Right lobe of liver (tissue), 6 donors: Measurements from ENCODE around the gene CNR2. TPM values are rescaled to one million over a fixed set of nuclear protein-coding genes. Genes with fewer than 3 reads are reported as not detected.
A peak's percentile ranks its signal among the peaks of the same experiment; 100 is the strongest.

Experiments used
- ATAC-seq, 4 donors: fragments of 200-7000 bp; cut with Tn5 transposase; one replicate each; pipeline ENCODE4 v1.9.1; 2020; ENCODE audit warnings: mild to moderate bottlenecking in 4 of 4, moderate library complexity in 4 of 4
- DNase-seq, 3 donors: peaks; one replicate each; pipeline ENCODE4 v3.0.0-alpha.2; 2020
- H3K27ac ChIP-seq, 3 donors: fragments of 200-600 bp; one replicate each; pipeline ENCODE4 v1.8.0; 2022
- H3K27me3 ChIP-seq, 2 donors: fragments of 200-600 bp; one replicate each; pipeline ENCODE4 v1.8.0; 2022
- H3K36me3 ChIP-seq, 4 donors: fragments of 200-600 bp; sonication (generic) in 1 of 4; one replicate each; pipeline versions ENCODE4 v1.5.1 to v1.8.0; 2017 to 2022; ENCODE audit warnings: control low read depth in 1 of 4
- H3K4me1 ChIP-seq, 4 donors: fragments of 200-600 bp; sonication (generic) in 1 of 4; one replicate each; pipeline versions ENCODE4 v1.5.1 to v1.8.0; 2017 to 2022; ENCODE audit warnings: control low read depth in 1 of 4
- H3K4me3 ChIP-seq, 3 donors: fragments of 200-600 bp; one replicate each; pipeline ENCODE4 v1.8.0; 2022
- H3K9me3 ChIP-seq, 4 donors: fragments of 200-600 bp; sonication (generic) in 1 of 4; one replicate each; pipeline versions ENCODE4 v1.5.1 to v1.8.0; 2017 to 2022; ENCODE audit warnings: control low read depth in 1 of 4
- POLR2A ChIP-seq: fragments of 450-650 bp; IDR thresholded peaks from one replicate; pipeline ENCODE4 v1.6.1; 2017; ENCODE audit warnings: antibody characterized with exemption, mild to moderate bottlenecking
- WGBS: methylation state at CpG from one replicate; pipeline ENCODE4 v1.1.6; 2018; ENCODE audit warnings: low coverage, low lambda C conversion rate; ENCODE audit not compliant: insufficient coverage; ENCODE audit errors: missing lambda C conversion rate; 5-methylcytosine and 5-hydroxymethylcytosine counted together
- intact Hi-C, 2 donors: fragments of 100-400 bp; cut with DNase I; formaldehyde crosslinking; loops; one replicate each; pipeline versions ENCODE4 v1.11.2 to v1.14.1; 2022
- total RNA-seq, 6 experiments: library from RNA; depleted of rRNA in 2 of 6; stranded (reverse); fragments of >200 nt in 2 of 6; fragmentation: NEBNext Ultra II Directional in 3 of 6; extraction: Animal tissue kit (Norgen Biotek cat#: 25700) in 3 of 6; gene quantifications; one replicate each; pipeline versions ENCODE4 v1.1.0 to v1.2.4, GENCODE V29; 2016 to 2023
- TF ChIP-seq, protein P1 (sequence below), 4 donors: fragments of 200-600 bp in 3 of 4; fragments of 450-650 bp in 1 of 4; IDR thresholded peaks; one replicate each; pipeline versions ENCODE4 v1.5.1 to v1.8.0; 2016 to 2022; ENCODE audit warnings: antibody characterized with exemption in 4 of 4, mild to moderate bottlenecking in 2 of 4
- donor health status: DM: no; HTN: yes; CAD: no.
- donor health status: DM: no; HTN: no; CAD: no.
- donor health status: DM: no; HTN: no; CAD: no.
- donor health status: DM: no; HTN: yes; CAD: no.
- donor health status: DM: no; HTN: yes; CAD: no.

The CNR2 gene
- total RNA-seq, 6 experiments from 2014 or later: 0.04 to 0.07 (median 0.06) TPM; not detected in 2

DNA sequence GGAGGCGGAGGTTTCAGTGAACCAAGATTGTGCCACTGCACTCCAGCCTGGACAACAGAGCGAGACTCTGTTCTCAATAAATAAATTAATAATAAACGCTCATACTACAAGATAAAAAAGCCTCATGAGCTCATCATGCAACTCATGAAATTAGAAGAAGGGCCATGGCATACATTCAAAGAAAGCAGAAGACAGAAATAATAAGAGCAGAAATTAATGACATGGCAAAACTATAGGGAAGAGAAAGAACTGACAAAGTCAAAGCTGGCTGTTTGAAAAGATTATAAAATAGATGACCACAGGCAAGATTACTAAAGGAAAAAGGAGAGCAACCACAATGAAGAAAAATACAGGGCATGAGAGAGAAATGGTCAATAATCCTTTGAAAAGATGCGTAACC, 30.4 kb downstream of the CNR2 start:
- 51% methylated on average over 4 of the region's 4 CpGs for WGBS
- TF ChIP-seq, protein P1, sequence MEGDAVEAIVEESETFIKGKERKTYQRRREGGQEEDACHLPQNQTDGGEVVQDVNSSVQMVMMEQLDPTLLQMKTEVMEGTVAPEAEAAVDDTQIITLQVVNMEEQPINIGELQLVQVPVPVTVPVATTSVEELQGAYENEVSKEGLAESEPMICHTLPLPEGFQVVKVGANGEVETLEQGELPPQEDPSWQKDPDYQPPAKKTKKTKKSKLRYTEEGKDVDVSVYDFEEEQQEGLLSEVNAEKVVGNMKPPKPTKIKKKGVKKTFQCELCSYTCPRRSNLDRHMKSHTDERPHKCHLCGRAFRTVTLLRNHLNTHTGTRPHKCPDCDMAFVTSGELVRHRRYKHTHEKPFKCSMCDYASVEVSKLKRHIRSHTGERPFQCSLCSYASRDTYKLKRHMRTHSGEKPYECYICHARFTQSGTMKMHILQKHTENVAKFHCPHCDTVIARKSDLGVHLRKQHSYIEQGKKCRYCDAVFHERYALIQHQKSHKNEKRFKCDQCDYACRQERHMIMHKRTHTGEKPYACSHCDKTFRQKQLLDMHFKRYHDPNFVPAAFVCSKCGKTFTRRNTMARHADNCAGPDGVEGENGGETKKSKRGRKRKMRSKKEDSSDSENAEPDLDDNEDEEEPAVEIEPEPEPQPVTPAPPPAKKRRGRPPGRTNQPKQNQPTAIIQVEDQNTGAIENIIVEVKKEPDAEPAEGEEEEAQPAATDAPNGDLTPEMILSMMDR (IDR thresholded peaks at IDR 0.05): no peak
- no peak for TF ChIP-seq POLR2A
- no peak overlapping the region for H3K27ac ChIP-seq
- ATAC-seq (peak in 1 of 4 donors; percentile 24), DNase-seq (no peak)
- H3K9me3 ChIP-seq: peaks cover 0 to 9% (median 0%) of the 10 kb centered on the region in 4 donors
- H3K36me3 ChIP-seq: no peaks in the 10 kb centered on the region
- intact Hi-C loops: no loop called here
- H3K4me1 ChIP-seq: no peaks in the 10 kb centered on the region
- H3K4me3 ChIP-seq: no peak overlapping the region
- no peaks in the 10 kb centered on the region for H3K27me3 ChIP-seq

DNA sequence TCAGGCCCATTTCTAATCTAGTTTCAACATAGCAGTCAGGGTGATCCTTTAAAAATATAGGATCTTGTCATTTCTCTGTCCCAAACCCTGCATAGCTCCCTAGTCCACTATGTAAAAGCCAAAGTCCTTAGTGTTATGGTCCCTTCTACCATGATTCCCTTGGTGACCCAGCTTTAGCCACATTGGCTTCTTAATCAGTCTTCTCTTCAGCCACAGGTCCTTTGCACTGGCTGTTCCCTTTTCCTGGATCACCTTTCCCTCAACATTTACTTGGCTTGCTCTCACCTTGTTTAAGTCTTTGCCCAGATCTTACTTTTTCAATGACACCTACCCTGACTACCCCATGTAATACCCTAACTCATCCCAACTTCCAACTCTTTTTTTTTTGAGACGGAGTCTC, 33.4 kb downstream of the CNR2 start:
- Histone ChIP-seq H3K27me3 (no peaks in the 10 kb centered on the region), H3K4me3 (no peak overlapping the region), H3K36me3 (no peaks in the 10 kb centered on the region), H3K27ac (no peak overlapping the region), H3K9me3 (peaks cover 0 to 9% (median 0%) of the 10 kb centered on the region in 4 donors), H3K4me1 (no peaks in the 10 kb centered on the region)
- 100% methylated on average over 1 of the region's 1 CpG for WGBS
- TF ChIP-seq, protein P1 (IDR thresholded peaks at IDR 0.05): no peak
- no peak for TF ChIP-seq POLR2A
- intact Hi-C loops: no loop called here
- no peak for ATAC-seq
- no peak for DNase-seq

DNA sequence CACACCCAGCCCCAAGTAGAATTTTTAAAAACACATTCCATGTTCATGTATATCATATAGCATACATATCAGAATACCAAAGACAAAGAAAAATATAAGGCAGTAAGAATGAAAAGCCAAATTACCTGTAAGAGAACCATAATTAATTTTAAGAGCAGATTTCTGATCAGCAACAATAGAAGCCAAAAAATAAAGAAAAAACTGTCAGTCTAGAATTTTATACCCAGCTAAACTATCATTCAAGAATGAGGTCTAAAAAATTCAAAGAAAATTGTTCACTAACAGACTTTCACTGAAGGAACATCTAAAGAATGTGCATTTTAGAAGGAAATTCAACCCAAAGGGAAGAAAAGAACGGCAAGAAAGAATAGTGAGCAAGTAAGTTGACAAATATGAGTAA, 34.5 kb downstream of the CNR2 start:
- TF ChIP-seq, protein P1 (IDR thresholded peaks at IDR 0.05): no peak
- TF ChIP-seq POLR2A: no peak
- WGBS: 44% methylated on average over 1 of the region's 1 CpG

DNA sequence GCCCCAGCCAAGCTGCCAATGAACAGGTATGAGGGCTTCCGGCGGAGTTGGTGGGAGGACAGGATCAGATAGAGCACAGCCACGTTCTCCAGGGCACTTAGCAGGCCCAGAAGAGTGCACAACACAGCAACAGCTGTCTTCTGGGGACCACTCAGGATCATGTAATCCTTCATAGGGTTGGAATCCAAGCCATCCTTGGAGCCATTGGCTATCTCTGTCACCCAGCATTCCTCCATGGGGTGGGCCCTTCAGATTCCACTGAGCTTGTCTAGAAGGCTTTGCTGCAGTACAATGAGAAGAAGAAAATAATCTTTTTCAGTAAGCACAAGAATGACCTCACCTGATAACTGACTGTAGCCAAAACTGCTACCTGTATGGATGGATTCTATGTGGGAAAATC, 37.8 kb downstream of the CNR2 start:
- no peak overlapping the region for H3K4me3 ChIP-seq
- DNase-seq (no peak), ATAC-seq (no peak)
- no peak overlapping the region for H3K27ac ChIP-seq
- TF ChIP-seq, protein P1 (IDR thresholded peaks at IDR 0.05): no peak
- H3K36me3 ChIP-seq: no peaks in the 10 kb centered on the region
- H3K4me1 ChIP-seq: no peaks in the 10 kb centered on the region
- intact Hi-C loops: no loop called here
- peaks cover 0 to 9% (median 0%) of the 10 kb centered on the region in 4 donors for H3K9me3 ChIP-seq
- WGBS: no CpG with 5 or more reads among the region's 3 CpGs
- no peaks in the 10 kb centered on the region for H3K27me3 ChIP-seq

More for the DNA sequence above, 34.5 kb downstream of the CNR2 start:
- Histone ChIP-seq H3K4me1 (no peaks in the 10 kb centered on the region), H3K27me3 (no peaks in the 10 kb centered on the region), H3K9me3 (peaks cover 0 to 9% (median 0%) of the 10 kb centered on the region in 4 donors), H3K36me3 (no peaks in the 10 kb centered on the region), H3K27ac (no peak overlapping the region), H3K4me3 (no peak overlapping the region)
- DNase-seq: no peak
- intact Hi-C loops: no loop called here
- ATAC-seq: no peak

DNA sequence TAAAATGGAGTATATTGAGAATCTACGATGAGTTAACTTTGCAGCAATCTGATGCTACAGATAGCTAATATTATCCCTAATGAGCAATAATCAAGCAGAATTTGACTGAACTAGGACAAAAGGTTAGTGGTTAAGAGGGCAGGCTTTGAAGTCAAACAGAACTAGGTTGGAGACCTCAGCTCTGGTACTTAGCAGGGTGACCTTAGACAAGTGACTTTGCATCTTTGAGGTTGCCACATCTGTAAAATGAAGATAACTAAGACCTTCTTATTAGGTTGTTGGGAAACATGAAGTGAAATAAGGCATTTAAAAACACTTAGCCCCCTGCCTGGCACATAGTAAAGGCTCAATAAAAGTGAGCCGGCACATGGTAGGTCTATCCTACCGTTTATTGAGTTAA, 40.7 kb downstream of the CNR2 start:
- TF ChIP-seq, protein P1 (IDR thresholded peaks at IDR 0.05): no peak
- no peak for TF ChIP-seq POLR2A
- no peaks in the 10 kb centered on the region for H3K9me3 ChIP-seq
- ATAC-seq (no peak), DNase-seq (no peak)
- peaks cover 0 to 2% (median under 1%) of the 10 kb centered on the region in 4 donors for H3K4me1 ChIP-seq
- H3K4me3 ChIP-seq: no peak overlapping the region
- no peak overlapping the region for H3K27ac ChIP-seq
- intact Hi-C loops: no loop called here
- 80% methylated on average over 3 of the region's 3 CpGs for WGBS
- H3K27me3 ChIP-seq: no peaks in the 10 kb centered on the region
- no peaks in the 10 kb centered on the region for H3K36me3 ChIP-seq
